GM23338 (cell line): ENCODE measurements around the gene CNTNAP5. TPM values are rescaled to one million over a fixed set of nuclear protein-coding genes. Genes with fewer than 3 reads are reported as not detected.

ENCODE experiments used
- ATAC-seq: fragments of 200-7000 bp; cut with Tn5 transposase; 3 replicates; pipeline ENCODE4 v1.9.1; 2020
- DNase-seq: peaks from one replicate; pipeline ENCODE4 v3.0.0-alpha.2; 2015; ENCODE audit warnings: low spot score
- H2AFZ ChIP-seq: fragments of 200-600 bp; sonication (generic); 2 replicates; pipeline ENCODE4 v1.8.0; 2016; ENCODE audit warnings: antibody characterized with exemption, mild to moderate bottlenecking, moderate library complexity
- H3F3A ChIP-seq: fragments of 200-600 bp; sonication (generic); replicated peaks from 2 replicates; pipeline ENCODE4 v1.8.0; 2017; ENCODE audit warnings: antibody characterized with exemption, mixed run types, low read depth
- H3K27ac ChIP-seq: fragments of 200-600 bp; sonication (generic); 2 replicates; pipeline ENCODE4 v1.6.1; 2016; ENCODE audit warnings: low read depth
- H3K27me3 ChIP-seq: fragments of 200-600 bp; sonication (generic); 2 replicates; pipeline ENCODE4 v1.8.0; 2016; ENCODE audit warnings: mild to moderate bottlenecking, mixed run types, moderate library complexity; ENCODE audit not compliant: insufficient read depth
- H3K36me3 ChIP-seq: fragments of 200-600 bp; sonication (generic); 2 replicates; pipeline ENCODE4 v1.8.0; 2016; ENCODE audit warnings: mild to moderate bottlenecking; ENCODE audit not compliant: insufficient read depth
- H3K4me1 ChIP-seq: fragments of 200-600 bp; sonication (generic); 2 replicates; pipeline ENCODE4 v1.8.0; 2016; ENCODE audit warnings: mild to moderate bottlenecking, moderate library complexity; ENCODE audit not compliant: insufficient read depth
- H3K4me2 ChIP-seq: fragments of 200-600 bp; sonication (generic); 2 replicates; pipeline ENCODE4 v1.7.1; 2017; ENCODE audit warnings: mixed run types
- H3K4me3 ChIP-seq: fragments of 200-600 bp; sonication (generic); 2 replicates; pipeline ENCODE4 v1.6.1; 2016; ENCODE audit warnings: mixed run types
- H3K79me2 ChIP-seq: fragments of 200-600 bp; sonication (generic); replicated peaks from 2 replicates; pipeline ENCODE4 v1.8.0; 2017; ENCODE audit warnings: mild to moderate bottlenecking; ENCODE audit not compliant: insufficient read depth
- H3K9me2 ChIP-seq: fragments of 200-600 bp; sonication (generic); 2 replicates; pipeline ENCODE4 v1.8.0; 2017; ENCODE audit not compliant: insufficient read depth
- H4K20me1 ChIP-seq: fragments of 200-600 bp; sonication (generic); replicated peaks from 2 replicates; pipeline ENCODE4 v1.8.0; 2017; ENCODE audit warnings: mild to moderate bottlenecking; ENCODE audit not compliant: insufficient read depth
- H3K27ac Mint-ChIP-seq: 2 replicates; pipeline ENCODE4 v1.8.0; 2020; ENCODE audit warnings: inconsistent platforms, mild to moderate bottlenecking, moderate library complexity, mixed read lengths
- H3K27me3 Mint-ChIP-seq: 3 replicates; pipeline ENCODE4 v1.8.0; 2022; ENCODE audit warnings: low read depth, mild to moderate bottlenecking, moderate library complexity, mixed read lengths, inconsistent platforms; ENCODE audit not compliant: insufficient read depth, poor library complexity
- H3K36me3 Mint-ChIP-seq: 3 replicates; pipeline ENCODE4 v1.8.0; 2021; ENCODE audit warnings: low read depth, mild to moderate bottlenecking, inconsistent platforms, moderate library complexity, mixed read lengths
- H3K4me1 Mint-ChIP-seq: 3 replicates; pipeline ENCODE4 v1.8.0; 2020; ENCODE audit warnings: mild to moderate bottlenecking, inconsistent platforms, mixed read lengths
- H3K4me3 Mint-ChIP-seq: 3 replicates; pipeline ENCODE4 v1.8.0; 2021; ENCODE audit warnings: moderate library complexity, mild to moderate bottlenecking, inconsistent platforms, mixed read lengths
- H3K9me3 Mint-ChIP-seq: 3 replicates; pipeline ENCODE4 v1.8.0; 2020; ENCODE audit warnings: moderate library complexity, mild to moderate bottlenecking, inconsistent platforms, mixed read lengths
- EZH2phosphoT487 ChIP-seq: fragments of 200-600 bp; sonication (generic); IDR thresholded peaks from one replicate; pipeline ENCODE4 v1.8.1; 2018; ENCODE audit warnings: antibody characterized with exemption; ENCODE audit not compliant: unreplicated experiment
- ZNF114 ChIP-seq: fragments of 250-450 bp; sonication (Bioruptor Pico); IDR thresholded peaks from 2 replicates; pipeline ENCODE4 v1.5.0; 2020; ENCODE audit warnings: mild to moderate bottlenecking, moderate library complexity
- polyA plus RNA-seq: library from polyadenylated mRNA; unstranded; fragments of >200 nt; fragmentation: Nextera tagmentation; extraction: Ambion mirVana; gene quantifications from 2 replicates; pipeline ENCODE4 v1.2.1, GENCODE V29; 2016
- total RNA-seq: library from RNA; depleted of rRNA; stranded (reverse); fragments of >200 nt; shearing (Covaris generic); gene quantifications from 2 replicates; pipeline ENCODE4 v1.2.3, GENCODE V29; 2014
- TF ChIP-seq, protein P1 (sequence below): IDR thresholded peaks from 2 replicates; pipeline ENCODE4 v1.6.1; 2016; ENCODE audit warnings: antibody characterized with exemption
- TF ChIP-seq, protein P2 (sequence below): IDR thresholded peaks from one replicate; pipeline ENCODE4 v1.6.1; 2018; ENCODE audit warnings: antibody characterized with exemption; ENCODE audit not compliant: unreplicated experiment

CNTNAP5 gene
- total and polyA plus RNA-seq, 2 experiments from 2014 or later: 0.49 to 0.50 TPM

DNA sequence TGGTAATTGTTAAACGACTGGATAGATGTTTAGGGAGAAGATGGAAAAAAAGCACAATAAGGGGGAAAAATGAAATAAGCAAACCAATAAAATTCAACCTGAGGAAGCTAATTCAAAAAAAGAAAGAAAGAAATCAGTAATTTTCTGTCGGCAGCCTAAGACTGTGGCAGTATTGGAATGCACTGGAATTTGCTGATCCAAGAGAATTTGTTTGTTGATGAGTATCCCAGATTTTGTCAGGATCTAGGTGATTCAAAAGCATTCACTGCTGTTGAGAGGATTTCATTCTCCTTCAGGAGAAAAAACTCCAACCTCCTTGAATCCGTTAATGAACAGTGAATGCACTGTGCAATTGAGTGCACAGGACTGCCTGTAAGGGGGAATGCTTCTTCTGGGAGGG, 546.7 kb downstream of the CNTNAP5 start:
- no peak overlapping the region for H3K27ac Mint-ChIP-seq
- Histone ChIP-seq H3K27ac (no peak overlapping the region), H3K36me3 (no peaks in the 10 kb centered on the region)

DNA sequence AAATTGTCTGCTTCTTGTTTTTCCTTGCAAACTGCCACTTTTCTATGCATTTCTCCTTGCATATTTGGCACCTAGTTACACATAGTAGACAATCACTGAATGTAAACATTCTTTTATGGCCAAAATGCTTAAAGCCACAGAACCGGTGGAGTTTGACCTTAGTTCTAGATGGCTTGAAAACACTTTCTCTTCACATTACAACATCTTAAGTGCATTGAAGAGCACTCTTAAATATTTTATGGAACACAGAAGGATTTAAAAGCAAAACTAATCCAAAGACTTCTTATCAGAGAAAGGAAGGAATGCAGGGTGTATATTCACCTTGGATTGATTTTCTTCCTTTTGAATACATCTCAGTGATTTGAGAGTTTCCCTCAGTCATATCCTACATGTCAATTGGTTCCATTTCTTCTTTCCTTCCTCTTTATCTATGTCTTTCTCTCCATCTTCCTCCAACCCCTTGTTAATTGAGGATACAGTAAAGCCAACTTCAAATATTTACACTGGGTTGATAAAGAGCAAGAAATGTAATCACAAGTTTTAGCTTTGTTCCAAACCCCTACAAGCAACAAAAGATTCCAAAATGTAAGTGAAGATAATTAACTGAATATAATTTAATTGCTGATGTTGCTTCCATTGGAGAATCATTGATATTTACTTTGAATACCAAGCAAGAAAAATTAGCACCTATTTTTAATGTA, 548.0 kb downstream of the CNTNAP5 start:
- Histone ChIP-seq H3K4me3 (no peak overlapping the region), H3K9me2 (no peaks in the 10 kb centered on the region), H3K4me2 (no peak overlapping the region), H4K20me1 (no peaks in the 10 kb centered on the region), H2AFZ (no peak overlapping the region), H3K79me2 (no peaks in the 10 kb centered on the region), H3K27ac (no peak overlapping the region), H3K27me3 (no peaks in the 10 kb centered on the region), H3K4me1 (no peaks in the 10 kb centered on the region), H3F3A (no peaks in the 10 kb centered on the region), H3K36me3 (no peaks in the 10 kb centered on the region)
- Mint-ChIP-seq H3K27ac (no peak overlapping the region), H3K9me3 (no peaks in the 10 kb centered on the region), H3K36me3 (no peaks in the 10 kb centered on the region), H3K4me3 (no peak overlapping the region), H3K27me3 (peaks cover 2% of the 10 kb centered on the region), H3K4me1 (peaks cover 2% of the 10 kb centered on the region; the same call in 1 of the 3 replicates)
- no peak for ATAC-seq
- TF ChIP-seq, protein P1, sequence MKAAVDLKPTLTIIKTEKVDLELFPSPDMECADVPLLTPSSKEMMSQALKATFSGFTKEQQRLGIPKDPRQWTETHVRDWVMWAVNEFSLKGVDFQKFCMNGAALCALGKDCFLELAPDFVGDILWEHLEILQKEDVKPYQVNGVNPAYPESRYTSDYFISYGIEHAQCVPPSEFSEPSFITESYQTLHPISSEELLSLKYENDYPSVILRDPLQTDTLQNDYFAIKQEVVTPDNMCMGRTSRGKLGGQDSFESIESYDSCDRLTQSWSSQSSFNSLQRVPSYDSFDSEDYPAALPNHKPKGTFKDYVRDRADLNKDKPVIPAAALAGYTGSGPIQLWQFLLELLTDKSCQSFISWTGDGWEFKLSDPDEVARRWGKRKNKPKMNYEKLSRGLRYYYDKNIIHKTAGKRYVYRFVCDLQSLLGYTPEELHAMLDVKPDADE: no peak
- TF ChIP-seq EZH2phosphoT487 (no peak), ZNF114 (CRISPR knock-in tag) (no peak)
- TF ChIP-seq, protein P2, sequence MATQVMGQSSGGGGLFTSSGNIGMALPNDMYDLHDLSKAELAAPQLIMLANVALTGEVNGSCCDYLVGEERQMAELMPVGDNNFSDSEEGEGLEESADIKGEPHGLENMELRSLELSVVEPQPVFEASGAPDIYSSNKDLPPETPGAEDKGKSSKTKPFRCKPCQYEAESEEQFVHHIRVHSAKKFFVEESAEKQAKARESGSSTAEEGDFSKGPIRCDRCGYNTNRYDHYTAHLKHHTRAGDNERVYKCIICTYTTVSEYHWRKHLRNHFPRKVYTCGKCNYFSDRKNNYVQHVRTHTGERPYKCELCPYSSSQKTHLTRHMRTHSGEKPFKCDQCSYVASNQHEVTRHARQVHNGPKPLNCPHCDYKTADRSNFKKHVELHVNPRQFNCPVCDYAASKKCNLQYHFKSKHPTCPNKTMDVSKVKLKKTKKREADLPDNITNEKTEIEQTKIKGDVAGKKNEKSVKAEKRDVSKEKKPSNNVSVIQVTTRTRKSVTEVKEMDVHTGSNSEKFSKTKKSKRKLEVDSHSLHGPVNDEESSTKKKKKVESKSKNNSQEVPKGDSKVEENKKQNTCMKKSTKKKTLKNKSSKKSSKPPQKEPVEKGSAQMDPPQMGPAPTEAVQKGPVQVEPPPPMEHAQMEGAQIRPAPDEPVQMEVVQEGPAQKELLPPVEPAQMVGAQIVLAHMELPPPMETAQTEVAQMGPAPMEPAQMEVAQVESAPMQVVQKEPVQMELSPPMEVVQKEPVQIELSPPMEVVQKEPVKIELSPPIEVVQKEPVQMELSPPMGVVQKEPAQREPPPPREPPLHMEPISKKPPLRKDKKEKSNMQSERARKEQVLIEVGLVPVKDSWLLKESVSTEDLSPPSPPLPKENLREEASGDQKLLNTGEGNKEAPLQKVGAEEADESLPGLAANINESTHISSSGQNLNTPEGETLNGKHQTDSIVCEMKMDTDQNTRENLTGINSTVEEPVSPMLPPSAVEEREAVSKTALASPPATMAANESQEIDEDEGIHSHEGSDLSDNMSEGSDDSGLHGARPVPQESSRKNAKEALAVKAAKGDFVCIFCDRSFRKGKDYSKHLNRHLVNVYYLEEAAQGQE: no peak
- DNase-seq: no peak

More for the DNA sequence above, 546.7 kb downstream of the CNTNAP5 start:
- peaks cover 2% of the 10 kb centered on the region; the same call in 1 of the 3 replicates for H3K4me1 Mint-ChIP-seq
- no peaks in the 10 kb centered on the region for H3K9me3 Mint-ChIP-seq
- H3K4me2 ChIP-seq: no peak overlapping the region
- H3K4me3 ChIP-seq: no peak overlapping the region
- H4K20me1 ChIP-seq: no peaks in the 10 kb centered on the region
- H3F3A ChIP-seq: no peaks in the 10 kb centered on the region
- H3K27me3 Mint-ChIP-seq: peaks cover 2% of the 10 kb centered on the region
- DNase-seq (no peak), ATAC-seq (no peak)
- no peaks in the 10 kb centered on the region for H3K36me3 Mint-ChIP-seq
- no peak overlapping the region for H2AFZ ChIP-seq
- H3K4me3 Mint-ChIP-seq: no peak overlapping the region
- TF ChIP-seq, protein P1: no peak
- no peaks in the 10 kb centered on the region for H3K27me3 ChIP-seq
- H3K4me1 ChIP-seq: no peaks in the 10 kb centered on the region
- no peaks in the 10 kb centered on the region for H3K9me2 ChIP-seq
- no peaks in the 10 kb centered on the region for H3K79me2 ChIP-seq
